ENCODE results near the gene GRIK1.

Gene GRIK1

DNA sequence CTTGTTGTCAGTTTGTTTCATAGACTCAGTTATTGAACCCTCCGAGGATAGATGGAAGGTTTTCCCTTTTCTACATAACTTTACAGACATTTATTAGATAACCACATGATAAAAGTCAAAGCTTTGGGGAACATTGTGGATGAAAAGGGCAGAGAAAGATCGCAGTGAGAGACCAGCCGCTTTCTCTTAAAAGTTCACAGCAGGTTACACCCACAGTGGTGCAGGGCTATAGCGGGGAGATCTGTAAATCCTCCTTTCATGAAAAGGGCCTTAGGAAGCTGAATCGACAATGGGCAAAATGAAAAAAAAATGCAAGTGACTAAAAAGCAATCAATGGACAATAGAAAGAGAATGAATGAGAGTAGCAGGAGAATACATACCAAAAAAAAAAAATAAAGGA lies 218.6 kb downstream of the GRIK1 start:
- Histone ChIP-seq H3K27me3 (ENCODE audit: control insufficient read depth in 1 of 2, insufficient read depth in 2 of 2, low read length in 2 of 2) (no peaks in the 10 kb centered on the region), H3K9me3 (ENCODE audit: control insufficient read depth in 2 of 2, low read length in 2 of 2) (no peaks in the 10 kb centered on the region), H3K4me1 (ENCODE audit: control insufficient read depth, insufficient read depth, low read length) (no peaks in the 10 kb centered on the region), H3K27ac (ENCODE audit: low read length) (no peak overlapping the region), H3K36me3 (ENCODE audit: control insufficient read depth in 2 of 2, insufficient read depth in 2 of 2, low read length in 2 of 2) (no peaks in the 10 kb centered on the region), H3K4me3 (ENCODE audit: low read length in 2 of 2) (no peak overlapping the region), H3K9ac (ENCODE audit: low read length in 2 of 2) (no peak overlapping the region)

DNA sequence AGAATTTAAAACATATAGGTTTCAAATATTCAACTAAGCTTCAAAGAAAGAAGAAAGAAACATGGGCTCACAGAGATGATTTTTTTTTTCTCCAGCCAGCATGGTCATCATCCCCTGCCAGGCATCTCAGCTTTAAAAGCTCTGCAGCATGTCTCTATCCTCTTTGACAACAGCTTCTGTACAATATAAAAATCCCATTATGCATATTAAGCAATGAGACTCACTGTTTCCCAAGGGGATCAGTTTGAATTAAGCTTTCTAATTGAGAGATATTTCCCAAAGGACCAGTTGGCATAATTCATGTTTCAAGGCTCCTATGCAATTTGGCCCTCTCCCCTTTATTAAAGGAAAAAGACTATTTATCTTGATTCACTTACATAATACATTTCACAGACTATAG lies 220.3 kb downstream of the GRIK1 start:
- Histone ChIP-seq H3K36me3 (ENCODE audit: control insufficient read depth in 2 of 2, insufficient read depth in 2 of 2, low read length in 2 of 2) (no peaks in the 10 kb centered on the region), H3K4me3 (ENCODE audit: low read length in 2 of 2) (no peak overlapping the region), H3K4me1 (ENCODE audit: control insufficient read depth, insufficient read depth, low read length) (no peaks in the 10 kb centered on the region), H3K27ac (ENCODE audit: low read length) (no peak overlapping the region), H3K9ac (ENCODE audit: low read length in 2 of 2) (no peak overlapping the region), H3K9me3 (ENCODE audit: control insufficient read depth in 2 of 2, low read length in 2 of 2) (no peaks in the 10 kb centered on the region), H3K27me3 (ENCODE audit: control insufficient read depth in 1 of 2, insufficient read depth in 2 of 2, low read length in 2 of 2) (no peaks in the 10 kb centered on the region)

DNA sequence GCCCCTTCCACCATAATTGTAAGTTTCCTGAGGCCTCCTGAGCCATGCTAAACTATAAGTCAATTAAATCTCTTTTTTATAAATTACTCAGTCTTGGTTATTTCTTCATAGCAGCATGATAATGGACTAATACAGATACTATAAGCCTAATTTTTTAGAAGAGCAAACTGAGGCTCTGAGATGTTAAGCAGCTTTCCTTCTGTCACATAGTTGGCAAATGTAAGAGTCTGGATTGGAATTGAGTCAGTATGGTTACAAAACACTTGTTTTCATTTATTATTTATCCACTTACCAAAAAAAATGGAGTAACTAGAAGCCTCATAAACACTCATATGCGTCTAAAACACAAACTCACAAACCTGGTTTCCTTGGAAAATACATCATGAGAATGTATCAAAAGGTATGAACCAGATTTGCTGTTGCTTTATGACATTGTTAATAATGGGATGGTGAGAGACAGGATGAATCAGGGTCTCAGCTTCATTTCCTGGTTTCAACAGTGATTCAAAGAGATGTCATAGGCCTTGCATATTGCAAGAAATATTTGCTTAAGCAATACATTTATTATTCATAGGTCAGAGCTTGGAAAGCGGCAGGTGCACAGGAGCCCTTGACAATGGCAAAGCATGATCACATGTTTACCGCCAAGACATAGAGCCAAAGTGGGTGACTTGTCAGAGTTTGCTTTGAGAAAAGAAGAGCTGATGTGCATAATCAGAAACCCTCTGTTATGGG lies 221.5 kb downstream of the GRIK1 start:
- H3K4me1 ChIP-seq (ENCODE audit: control insufficient read depth, insufficient read depth, low read length) = no peaks in the 10 kb centered on the region
- H3K27me3 ChIP-seq (ENCODE audit: control insufficient read depth in 1 of 2, insufficient read depth in 2 of 2, low read length in 2 of 2) = no peaks in the 10 kb centered on the region
- H3K9me3 ChIP-seq (ENCODE audit: control insufficient read depth in 2 of 2, low read length in 2 of 2) = no peaks in the 10 kb centered on the region
- H3K36me3 ChIP-seq (ENCODE audit: control insufficient read depth in 2 of 2, insufficient read depth in 2 of 2, low read length in 2 of 2) = no peaks in the 10 kb centered on the region
- no peak overlapping the region for H3K27ac ChIP-seq (ENCODE audit: low read length)
- H3K4me3 ChIP-seq (ENCODE audit: low read length in 2 of 2) = no peak overlapping the region
- H3K9ac ChIP-seq (ENCODE audit: low read length in 2 of 2) = no peak overlapping the region

DNA sequence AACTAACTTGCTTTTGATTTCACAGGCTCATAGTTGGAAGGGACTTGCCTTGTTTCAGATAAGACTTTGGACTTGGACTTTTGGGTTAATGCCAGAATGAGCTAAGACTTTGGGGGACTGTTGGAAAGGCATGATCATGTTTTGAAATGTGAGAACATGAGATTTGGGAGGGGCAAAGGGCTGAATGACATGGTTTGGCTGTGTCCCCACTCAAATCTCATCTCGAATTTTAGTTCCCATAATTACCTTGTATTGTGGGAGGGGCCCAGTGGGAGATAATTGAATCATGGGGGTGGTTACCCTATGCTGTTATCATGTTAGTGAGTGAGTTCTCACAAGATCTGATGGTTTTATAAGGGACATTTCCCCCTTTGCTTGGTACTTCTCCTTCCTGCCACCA lies 222.1 kb downstream of the GRIK1 start:
- Histone ChIP-seq H3K36me3 (ENCODE audit: control insufficient read depth in 2 of 2, insufficient read depth in 2 of 2, low read length in 2 of 2) (no peaks in the 10 kb centered on the region), H3K4me3 (ENCODE audit: low read length in 2 of 2) (no peak overlapping the region), H3K9ac (ENCODE audit: low read length in 2 of 2) (no peak overlapping the region), H3K27me3 (ENCODE audit: control insufficient read depth in 1 of 2, insufficient read depth in 2 of 2, low read length in 2 of 2) (no peaks in the 10 kb centered on the region), H3K27ac (ENCODE audit: low read length) (no peak overlapping the region), H3K9me3 (ENCODE audit: control insufficient read depth in 2 of 2, low read length in 2 of 2) (no peaks in the 10 kb centered on the region), H3K4me1 (ENCODE audit: control insufficient read depth, insufficient read depth, low read length) (no peaks in the 10 kb centered on the region)

DNA sequence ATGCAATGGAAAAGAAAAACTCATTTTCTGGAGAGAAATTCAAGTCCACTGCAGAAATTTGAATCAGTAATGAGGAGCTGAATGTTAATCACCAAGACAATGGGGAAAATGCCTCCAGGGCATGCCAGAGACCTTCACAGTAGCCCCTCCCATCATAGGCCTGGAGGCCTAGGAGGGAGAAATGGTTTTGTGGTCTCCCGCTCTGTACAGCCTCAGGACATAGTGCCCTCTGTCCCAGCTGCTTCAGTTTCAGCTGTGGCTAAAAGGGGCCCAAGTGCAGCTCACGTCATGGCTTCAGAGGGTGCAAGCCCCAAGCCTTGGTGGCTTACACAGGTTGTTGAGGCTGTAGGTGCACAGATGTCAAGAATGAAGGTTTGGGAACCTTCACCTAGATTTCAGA lies 223.0 kb downstream of the GRIK1 start:
- Histone ChIP-seq H3K36me3 (ENCODE audit: control insufficient read depth in 2 of 2, insufficient read depth in 2 of 2, low read length in 2 of 2) (no peaks in the 10 kb centered on the region), H3K9me3 (ENCODE audit: control insufficient read depth in 2 of 2, low read length in 2 of 2) (no peaks in the 10 kb centered on the region), H3K27ac (ENCODE audit: low read length) (no peak overlapping the region), H3K4me1 (ENCODE audit: control insufficient read depth, insufficient read depth, low read length) (no peaks in the 10 kb centered on the region), H3K4me3 (ENCODE audit: low read length in 2 of 2) (no peak overlapping the region), H3K27me3 (ENCODE audit: control insufficient read depth in 1 of 2, insufficient read depth in 2 of 2, low read length in 2 of 2) (no peaks in the 10 kb centered on the region), H3K9ac (ENCODE audit: low read length in 2 of 2) (no peak overlapping the region)

DNA sequence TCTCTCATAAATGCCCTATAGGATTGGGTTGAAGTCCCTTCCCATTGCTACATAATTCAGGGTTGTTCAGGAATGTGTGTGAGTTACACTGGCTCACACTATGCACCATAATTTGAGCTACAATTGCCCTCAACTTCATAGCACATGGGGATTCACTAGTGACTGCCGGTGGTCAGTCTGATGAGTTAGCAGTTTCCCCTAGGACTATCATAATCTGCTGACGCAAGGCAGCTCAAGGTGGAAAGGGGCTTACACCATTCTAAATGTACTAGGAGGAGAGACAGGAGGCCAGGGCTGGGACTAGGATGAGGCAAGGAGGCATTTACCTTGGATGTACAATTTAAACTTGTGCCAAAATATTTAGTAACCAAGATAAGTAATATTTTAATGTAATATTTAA lies 224.7 kb downstream of the GRIK1 start:
- no peaks in the 10 kb centered on the region for H3K36me3 ChIP-seq (ENCODE audit: control insufficient read depth in 2 of 2, insufficient read depth in 2 of 2, low read length in 2 of 2)
- no peaks in the 10 kb centered on the region for H3K27me3 ChIP-seq (ENCODE audit: control insufficient read depth in 1 of 2, insufficient read depth in 2 of 2, low read length in 2 of 2)
- H3K9me3 ChIP-seq (ENCODE audit: control insufficient read depth in 2 of 2, low read length in 2 of 2) = no peaks in the 10 kb centered on the region
- no peak overlapping the region for H3K27ac ChIP-seq (ENCODE audit: low read length)
- no peaks in the 10 kb centered on the region for H3K4me1 ChIP-seq (ENCODE audit: control insufficient read depth, insufficient read depth, low read length)
- H3K4me3 ChIP-seq (ENCODE audit: low read length in 2 of 2) = no peak overlapping the region
- H3K9ac ChIP-seq (ENCODE audit: low read length in 2 of 2) = no peak overlapping the region

DNA sequence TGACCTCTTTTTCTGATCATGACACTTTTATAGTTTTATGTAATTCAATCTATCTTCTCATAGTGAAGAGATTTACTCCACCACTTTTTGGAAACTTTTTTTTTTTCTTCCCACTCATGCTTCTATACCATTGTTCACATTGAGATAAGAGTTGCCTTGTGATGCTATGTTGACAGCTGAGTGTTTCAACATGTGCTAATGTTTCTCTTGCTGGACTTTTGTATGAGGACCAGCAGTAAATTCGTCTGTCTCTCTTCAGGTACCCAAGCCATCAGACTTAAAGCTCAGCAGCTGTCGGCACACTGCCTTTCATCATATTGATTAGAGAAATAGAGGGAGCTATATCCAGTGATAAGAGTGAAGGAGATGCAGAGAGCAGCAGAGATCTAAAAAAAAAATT lies 227.0 kb downstream of the GRIK1 start:
- Histone ChIP-seq H3K9ac (ENCODE audit: low read length in 2 of 2) (no peak overlapping the region), H3K36me3 (ENCODE audit: control insufficient read depth in 2 of 2, insufficient read depth in 2 of 2, low read length in 2 of 2) (no peaks in the 10 kb centered on the region), H3K4me3 (ENCODE audit: low read length in 2 of 2) (no peak overlapping the region), H3K4me1 (ENCODE audit: control insufficient read depth, insufficient read depth, low read length) (no peaks in the 10 kb centered on the region), H3K9me3 (ENCODE audit: control insufficient read depth in 2 of 2, low read length in 2 of 2) (no peaks in the 10 kb centered on the region), H3K27me3 (ENCODE audit: control insufficient read depth in 1 of 2, insufficient read depth in 2 of 2, low read length in 2 of 2) (no peaks in the 10 kb centered on the region), H3K27ac (ENCODE audit: low read length) (no peak overlapping the region)

DNA sequence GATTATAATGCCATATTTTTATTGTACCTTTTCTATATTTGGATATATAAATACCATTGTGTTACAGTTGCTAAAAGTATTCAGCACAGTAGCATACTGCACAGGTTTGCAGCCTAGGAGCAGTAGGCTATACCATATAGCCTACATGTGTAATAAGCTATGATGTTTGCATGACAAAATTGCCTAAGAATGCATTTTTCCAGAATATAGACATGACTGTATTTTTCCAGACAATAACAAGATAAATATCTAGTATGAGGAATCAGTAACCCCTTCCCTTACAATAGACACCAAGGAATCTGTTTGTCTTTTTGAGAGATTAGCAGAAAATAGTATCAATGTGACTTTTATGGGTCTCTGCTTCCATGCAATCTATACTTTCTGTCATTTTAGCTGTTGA lies 228.6 kb downstream of the GRIK1 start:
- H3K9ac ChIP-seq (ENCODE audit: low read length in 2 of 2) = no peak overlapping the region
- H3K27me3 ChIP-seq (ENCODE audit: control insufficient read depth in 1 of 2, insufficient read depth in 2 of 2, low read length in 2 of 2) = no peaks in the 10 kb centered on the region
- no peak overlapping the region for H3K4me3 ChIP-seq (ENCODE audit: low read length in 2 of 2)
- H3K9me3 ChIP-seq (ENCODE audit: control insufficient read depth in 2 of 2, low read length in 2 of 2) = no peaks in the 10 kb centered on the region
- no peaks in the 10 kb centered on the region for H3K4me1 ChIP-seq (ENCODE audit: control insufficient read depth, insufficient read depth, low read length)
- H3K27ac ChIP-seq (ENCODE audit: low read length) = no peak overlapping the region
- H3K36me3 ChIP-seq (ENCODE audit: control insufficient read depth in 2 of 2, insufficient read depth in 2 of 2, low read length in 2 of 2) = no peaks in the 10 kb centered on the region

DNA sequence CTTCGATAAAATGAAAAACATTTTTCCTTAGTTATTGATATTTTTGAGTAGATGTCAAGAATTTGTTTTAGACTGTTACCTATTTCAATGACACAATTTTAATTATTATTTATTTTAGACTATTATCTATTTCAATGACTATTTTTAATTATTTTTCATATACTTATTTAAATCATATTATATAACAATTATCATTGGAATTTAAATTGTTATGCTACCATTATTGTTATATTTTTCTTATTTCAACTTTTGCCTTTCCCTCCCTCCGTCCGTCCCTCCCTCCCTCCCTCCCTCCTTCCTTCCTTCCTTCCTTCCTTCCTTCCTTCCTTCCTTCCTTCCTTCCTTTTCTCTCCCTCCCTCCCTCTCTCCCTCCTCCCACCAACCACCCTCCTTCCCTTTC lies 229.3 kb downstream of the GRIK1 start:
- H3K4me3 ChIP-seq (ENCODE audit: low read length in 2 of 2) = no peak overlapping the region
- no peak overlapping the region for H3K27ac ChIP-seq (ENCODE audit: low read length)
- no peak overlapping the region for H3K9ac ChIP-seq (ENCODE audit: low read length in 2 of 2)
- no peaks in the 10 kb centered on the region for H3K36me3 ChIP-seq (ENCODE audit: control insufficient read depth in 2 of 2, insufficient read depth in 2 of 2, low read length in 2 of 2)
- no peaks in the 10 kb centered on the region for H3K9me3 ChIP-seq (ENCODE audit: control insufficient read depth in 2 of 2, low read length in 2 of 2)
- H3K27me3 ChIP-seq (ENCODE audit: control insufficient read depth in 1 of 2, insufficient read depth in 2 of 2, low read length in 2 of 2) = no peaks in the 10 kb centered on the region
- no peaks in the 10 kb centered on the region for H3K4me1 ChIP-seq (ENCODE audit: control insufficient read depth, insufficient read depth, low read length)

DNA sequence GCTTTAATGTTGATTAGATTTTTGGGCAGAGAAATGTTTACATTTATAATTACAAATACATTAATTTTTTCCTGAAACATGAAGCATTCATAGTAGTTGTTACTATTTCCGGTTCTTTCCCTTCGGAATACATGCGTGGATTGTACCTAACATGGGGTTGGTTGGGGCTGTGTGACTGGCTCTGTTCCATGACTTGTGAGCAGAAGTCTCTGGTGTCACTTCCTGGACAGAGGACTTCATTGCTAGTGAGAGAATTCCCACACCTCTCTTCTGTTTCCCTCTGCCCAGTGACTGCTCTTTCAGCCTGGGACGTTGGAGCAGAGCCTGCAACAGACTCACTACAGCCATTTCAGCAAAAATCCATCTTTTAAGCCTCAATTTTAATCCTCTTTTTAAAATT lies 231.4 kb downstream of the GRIK1 start:
- Histone ChIP-seq H3K9me3 (ENCODE audit: control insufficient read depth in 2 of 2, low read length in 2 of 2) (no peaks in the 10 kb centered on the region), H3K9ac (ENCODE audit: low read length in 2 of 2) (no peak overlapping the region), H3K4me1 (ENCODE audit: control insufficient read depth, insufficient read depth, low read length) (no peaks in the 10 kb centered on the region), H3K27ac (ENCODE audit: low read length) (no peak overlapping the region), H3K36me3 (ENCODE audit: control insufficient read depth in 2 of 2, insufficient read depth in 2 of 2, low read length in 2 of 2) (no peaks in the 10 kb centered on the region), H3K27me3 (ENCODE audit: control insufficient read depth in 1 of 2, insufficient read depth in 2 of 2, low read length in 2 of 2) (no peaks in the 10 kb centered on the region), H3K4me3 (ENCODE audit: low read length in 2 of 2) (no peak overlapping the region)

DNA sequence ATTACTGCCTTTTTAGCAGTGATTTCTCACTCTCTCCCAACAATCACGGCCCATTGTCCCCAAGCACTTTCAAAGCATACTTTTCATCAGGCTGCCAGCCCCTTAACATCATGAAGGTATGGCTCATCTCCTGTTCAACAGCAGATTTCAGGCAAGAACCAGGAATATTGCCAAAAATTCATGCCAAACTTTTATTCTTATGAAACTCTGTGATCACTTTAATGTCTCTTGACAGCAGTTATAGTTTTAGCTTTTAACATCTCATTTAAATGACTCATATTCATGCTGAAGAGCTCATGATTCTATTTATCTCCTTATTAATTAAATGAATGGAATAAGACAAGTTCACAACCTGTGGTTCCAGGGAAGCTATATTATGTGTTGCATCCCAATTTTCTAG lies 235.1 kb downstream of the GRIK1 start:
- Histone ChIP-seq H3K36me3 (ENCODE audit: control insufficient read depth in 2 of 2, insufficient read depth in 2 of 2, low read length in 2 of 2) (no peaks in the 10 kb centered on the region), H3K9ac (ENCODE audit: low read length in 2 of 2) (no peak overlapping the region), H3K27me3 (ENCODE audit: control insufficient read depth in 1 of 2, insufficient read depth in 2 of 2, low read length in 2 of 2) (no peaks in the 10 kb centered on the region), H3K4me3 (ENCODE audit: low read length in 2 of 2) (no peak overlapping the region), H3K9me3 (ENCODE audit: control insufficient read depth in 2 of 2, low read length in 2 of 2) (peaks cover 2 to 4% of the 10 kb centered on the region in 2 donors), H3K4me1 (ENCODE audit: control insufficient read depth, insufficient read depth, low read length) (no peaks in the 10 kb centered on the region), H3K27ac (ENCODE audit: low read length) (no peak overlapping the region)

Data from stomach smooth muscle (tissue), 2 donors.